SK-N-SH (cell line): Measurements from ENCODE around the gene CLSTN2.

Experiments used
- EZH2phosphoT487 ChIP-seq: fragments of 200-600 bp; sonication (generic); IDR thresholded peaks from 2 replicates; pipeline ENCODE4 v1.6.1; 2017; ENCODE audit warnings: low read depth, mixed run types, mild to moderate bottlenecking, antibody characterized with exemption, moderate library complexity, borderline replicate concordance
- FOXJ3 ChIP-seq: sonication (generic); formaldehyde crosslinking; IDR thresholded peaks from 2 replicates; pipeline ENCODE4 v1.5.1; 2020; ENCODE audit warnings: mild to moderate bottlenecking, missing genetic modification reagents
- JUND ChIP-seq: IDR thresholded peaks from 2 replicates; pipeline ENCODE4 v1.4.0; 2012
- RXRA ChIP-seq: IDR thresholded peaks from 2 replicates; pipeline ENCODE4 v1.4.0; 2012; ENCODE audit warnings: low read depth, mild to moderate bottlenecking, borderline replicate concordance
- TEAD4 ChIP-seq: IDR thresholded peaks from 2 replicates; pipeline ENCODE4 v1.4.0; 2012; ENCODE audit warnings: mild to moderate bottlenecking, borderline replicate concordance; ENCODE audit not compliant: insufficient read depth
- TF ChIP-seq, protein P1 (sequence below): IDR thresholded peaks from 2 replicates; pipeline ENCODE4; 2012
- TF ChIP-seq, protein P2 (sequence below): fragments of 150-350 bp; IDR thresholded peaks from 2 replicates; pipeline ENCODE4 v1.6.1; 2017; ENCODE audit warnings: antibody characterized with exemption, low read length, low read depth, borderline replicate concordance
- TF ChIP-seq, protein P3 (sequence below): fragments of 200-600 bp; sonication (generic); IDR thresholded peaks from 2 replicates; pipeline ENCODE4 v1.6.1; 2017; ENCODE audit warnings: antibody characterized with exemption, mild to moderate bottlenecking, moderate library complexity

GRCh38 chr3:140568842-140569520 is 634.0 kb downstream of the CLSTN2 start:
- TF ChIP-seq, protein P1, sequence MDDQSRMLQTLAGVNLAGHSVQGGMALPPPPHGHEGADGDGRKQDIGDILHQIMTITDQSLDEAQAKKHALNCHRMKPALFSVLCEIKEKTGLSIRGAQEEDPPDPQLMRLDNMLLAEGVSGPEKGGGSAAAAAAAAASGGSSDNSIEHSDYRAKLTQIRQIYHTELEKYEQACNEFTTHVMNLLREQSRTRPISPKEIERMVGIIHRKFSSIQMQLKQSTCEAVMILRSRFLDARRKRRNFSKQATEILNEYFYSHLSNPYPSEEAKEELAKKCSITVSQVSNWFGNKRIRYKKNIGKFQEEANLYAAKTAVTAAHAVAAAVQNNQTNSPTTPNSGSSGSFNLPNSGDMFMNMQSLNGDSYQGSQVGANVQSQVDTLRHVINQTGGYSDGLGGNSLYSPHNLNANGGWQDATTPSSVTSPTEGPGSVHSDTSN = no peak
- TF ChIP-seq, protein P2, sequence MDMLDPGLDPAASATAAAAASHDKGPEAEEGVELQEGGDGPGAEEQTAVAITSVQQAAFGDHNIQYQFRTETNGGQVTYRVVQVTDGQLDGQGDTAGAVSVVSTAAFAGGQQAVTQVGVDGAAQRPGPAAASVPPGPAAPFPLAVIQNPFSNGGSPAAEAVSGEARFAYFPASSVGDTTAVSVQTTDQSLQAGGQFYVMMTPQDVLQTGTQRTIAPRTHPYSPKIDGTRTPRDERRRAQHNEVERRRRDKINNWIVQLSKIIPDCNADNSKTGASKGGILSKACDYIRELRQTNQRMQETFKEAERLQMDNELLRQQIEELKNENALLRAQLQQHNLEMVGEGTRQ = no peak
- TF ChIP-seq, protein P3, sequence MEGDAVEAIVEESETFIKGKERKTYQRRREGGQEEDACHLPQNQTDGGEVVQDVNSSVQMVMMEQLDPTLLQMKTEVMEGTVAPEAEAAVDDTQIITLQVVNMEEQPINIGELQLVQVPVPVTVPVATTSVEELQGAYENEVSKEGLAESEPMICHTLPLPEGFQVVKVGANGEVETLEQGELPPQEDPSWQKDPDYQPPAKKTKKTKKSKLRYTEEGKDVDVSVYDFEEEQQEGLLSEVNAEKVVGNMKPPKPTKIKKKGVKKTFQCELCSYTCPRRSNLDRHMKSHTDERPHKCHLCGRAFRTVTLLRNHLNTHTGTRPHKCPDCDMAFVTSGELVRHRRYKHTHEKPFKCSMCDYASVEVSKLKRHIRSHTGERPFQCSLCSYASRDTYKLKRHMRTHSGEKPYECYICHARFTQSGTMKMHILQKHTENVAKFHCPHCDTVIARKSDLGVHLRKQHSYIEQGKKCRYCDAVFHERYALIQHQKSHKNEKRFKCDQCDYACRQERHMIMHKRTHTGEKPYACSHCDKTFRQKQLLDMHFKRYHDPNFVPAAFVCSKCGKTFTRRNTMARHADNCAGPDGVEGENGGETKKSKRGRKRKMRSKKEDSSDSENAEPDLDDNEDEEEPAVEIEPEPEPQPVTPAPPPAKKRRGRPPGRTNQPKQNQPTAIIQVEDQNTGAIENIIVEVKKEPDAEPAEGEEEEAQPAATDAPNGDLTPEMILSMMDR = no peak
- TF ChIP-seq TEAD4 (no peak), RXRA (no peak), FOXJ3 (CRISPR knock-in tag) (no peak), JUND (no peak), EZH2phosphoT487 (no peak)
